Transverse colon (tissue), 4 donors: ENCODE data around the gene CLIC6.

ENCODE experiments used
- POLR2AphosphoS5 ChIP-seq, 3 donors: sonication (generic); formaldehyde crosslinking; IDR thresholded peaks; one replicate each; pipeline ENCODE4 v1.6.1; 2016; ENCODE audit warnings: antibody characterized with exemption in 3 of 3
- TF ChIP-seq, protein P1 (sequence below), 5 experiments: fragments of 200-600 bp in 3 of 5; fragments of 450-650 bp in 2 of 5; sonication (generic) in 3 of 5; IDR thresholded peaks; 1 replicate in 2 of 5; 2 replicates in 3 of 5; pipeline ENCODE4 v1.5.1; 2016 to 2017; ENCODE audit warnings: antibody characterized with exemption in 5 of 5, inconsistent platforms in 3 of 5, mild to moderate bottlenecking in 2 of 5, moderate library complexity in 1 of 5

DNA sequence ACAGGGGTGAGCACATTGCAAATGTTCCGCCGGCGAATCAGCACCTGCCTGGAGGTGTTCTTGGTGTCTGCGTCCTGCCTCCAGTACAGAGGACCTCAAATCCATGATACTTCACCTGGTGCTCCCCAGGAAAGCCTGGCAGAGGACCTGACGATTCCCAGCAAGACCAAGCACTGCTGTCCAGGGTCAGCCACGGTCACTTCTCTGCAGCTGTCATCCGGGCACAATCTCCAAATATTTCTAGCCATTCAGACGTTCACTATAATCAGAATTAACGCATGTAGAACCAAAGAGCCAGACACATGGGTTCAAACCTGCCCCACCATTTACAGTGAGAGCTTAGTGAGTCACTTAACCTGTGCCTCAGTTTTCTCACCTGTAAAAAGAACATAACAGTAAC lies 74.5 kb downstream of the CLIC6 start:
- TF ChIP-seq POLR2AphosphoS5 (IDR thresholded peaks at IDR 0.05) = no peak
- TF ChIP-seq, protein P1, sequence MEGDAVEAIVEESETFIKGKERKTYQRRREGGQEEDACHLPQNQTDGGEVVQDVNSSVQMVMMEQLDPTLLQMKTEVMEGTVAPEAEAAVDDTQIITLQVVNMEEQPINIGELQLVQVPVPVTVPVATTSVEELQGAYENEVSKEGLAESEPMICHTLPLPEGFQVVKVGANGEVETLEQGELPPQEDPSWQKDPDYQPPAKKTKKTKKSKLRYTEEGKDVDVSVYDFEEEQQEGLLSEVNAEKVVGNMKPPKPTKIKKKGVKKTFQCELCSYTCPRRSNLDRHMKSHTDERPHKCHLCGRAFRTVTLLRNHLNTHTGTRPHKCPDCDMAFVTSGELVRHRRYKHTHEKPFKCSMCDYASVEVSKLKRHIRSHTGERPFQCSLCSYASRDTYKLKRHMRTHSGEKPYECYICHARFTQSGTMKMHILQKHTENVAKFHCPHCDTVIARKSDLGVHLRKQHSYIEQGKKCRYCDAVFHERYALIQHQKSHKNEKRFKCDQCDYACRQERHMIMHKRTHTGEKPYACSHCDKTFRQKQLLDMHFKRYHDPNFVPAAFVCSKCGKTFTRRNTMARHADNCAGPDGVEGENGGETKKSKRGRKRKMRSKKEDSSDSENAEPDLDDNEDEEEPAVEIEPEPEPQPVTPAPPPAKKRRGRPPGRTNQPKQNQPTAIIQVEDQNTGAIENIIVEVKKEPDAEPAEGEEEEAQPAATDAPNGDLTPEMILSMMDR (IDR thresholded peaks at IDR 0.05) = no peak
